ENCODE measurements around the gene TACC3.
A peak's percentile ranks its signal among the peaks of the same experiment; 100 is the strongest.

TACC3 gene

GRCh38 chr4:1725521-1725920 is 4.2 kb downstream of the TACC3 start:
- no peak for ATAC-seq

DNA sequence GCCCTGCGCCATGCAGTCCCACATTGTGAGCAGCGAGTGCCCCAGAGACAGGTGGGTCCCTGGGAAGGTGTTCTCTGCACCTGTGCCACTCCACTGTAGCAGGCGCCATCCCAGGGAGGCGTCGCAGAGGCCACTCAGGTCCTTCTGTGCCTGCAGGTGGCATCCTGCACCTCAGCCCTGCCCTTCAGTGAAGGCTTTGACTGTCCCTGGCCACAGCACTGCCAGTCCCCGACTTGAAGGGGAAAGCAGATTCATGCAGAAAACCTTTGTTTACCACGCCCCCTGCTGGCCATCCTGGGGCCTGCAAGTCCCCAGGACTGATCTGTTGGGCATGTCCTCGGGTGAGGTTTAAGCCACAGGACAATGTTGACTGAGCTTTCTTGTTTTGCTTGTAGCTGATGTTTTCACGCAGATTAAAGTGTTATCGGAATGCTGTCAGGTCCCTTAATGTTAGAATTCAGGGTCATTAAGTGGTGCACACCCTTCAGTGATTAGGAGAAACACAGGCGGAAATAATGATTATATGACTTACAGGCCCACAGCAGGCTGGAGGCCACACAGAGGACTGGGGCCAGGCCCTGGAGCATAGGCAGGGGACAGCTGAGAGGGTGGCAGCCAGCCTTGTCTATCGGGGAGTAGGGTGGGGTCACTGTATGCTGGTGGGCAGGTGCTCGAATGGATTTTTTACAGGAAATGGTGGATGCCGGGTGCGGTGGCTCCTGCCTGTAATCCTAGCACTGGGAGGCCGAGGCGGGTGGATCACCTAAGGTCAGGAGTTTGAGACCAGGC is 5.0 kb downstream of the TACC3 start:
- ATAC-seq: peak; percentile 29 to 34

- no peak for ATAC-seq
Measured at GRCh38 chr4:1727117-1728031, 6.1 kb downstream of the TACC3 start.

DNA sequence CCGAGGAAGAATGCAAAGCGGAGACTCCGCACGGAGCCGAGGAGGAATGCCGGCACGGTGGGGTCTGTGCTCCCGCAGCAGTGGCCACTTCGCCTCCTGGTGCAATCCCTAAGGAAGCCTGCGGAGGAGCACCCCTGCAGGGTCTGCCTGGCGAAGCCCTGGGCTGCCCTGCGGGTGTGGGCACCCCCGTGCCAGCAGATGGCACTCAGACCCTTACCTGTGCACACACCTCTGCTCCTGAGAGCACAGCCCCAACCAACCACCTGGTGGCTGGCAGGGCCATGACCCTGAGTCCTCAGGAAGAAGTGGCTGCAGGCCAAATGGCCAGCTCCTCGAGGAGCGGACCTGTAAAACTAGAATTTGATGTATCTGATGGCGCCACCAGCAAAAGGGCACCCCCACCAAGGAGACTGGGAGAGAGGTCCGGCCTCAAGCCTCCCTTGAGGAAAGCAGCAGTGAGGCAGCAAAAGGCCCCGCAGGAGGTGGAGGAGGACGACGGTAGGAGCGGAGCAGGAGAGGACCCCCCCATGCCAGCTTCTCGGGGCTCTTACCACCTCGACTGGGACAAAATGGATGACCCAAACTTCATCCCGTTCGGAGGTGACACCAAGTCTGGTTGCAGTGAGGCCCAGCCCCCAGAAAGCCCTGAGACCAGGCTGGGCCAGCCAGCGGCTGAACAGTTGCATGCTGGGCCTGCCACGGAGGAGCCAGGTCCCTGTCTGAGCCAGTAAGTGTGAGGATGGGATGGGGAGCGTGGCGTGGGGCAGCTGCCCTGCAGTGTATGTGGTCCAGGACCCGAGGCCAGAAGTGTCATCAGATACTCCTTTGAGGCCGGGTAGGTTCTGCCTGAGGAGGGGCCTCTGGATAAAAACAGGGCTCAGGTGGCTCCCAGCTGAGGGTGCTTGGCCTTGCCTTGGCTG is 7.0 kb downstream of the TACC3 start:
- no peak for ATAC-seq

DNA sequence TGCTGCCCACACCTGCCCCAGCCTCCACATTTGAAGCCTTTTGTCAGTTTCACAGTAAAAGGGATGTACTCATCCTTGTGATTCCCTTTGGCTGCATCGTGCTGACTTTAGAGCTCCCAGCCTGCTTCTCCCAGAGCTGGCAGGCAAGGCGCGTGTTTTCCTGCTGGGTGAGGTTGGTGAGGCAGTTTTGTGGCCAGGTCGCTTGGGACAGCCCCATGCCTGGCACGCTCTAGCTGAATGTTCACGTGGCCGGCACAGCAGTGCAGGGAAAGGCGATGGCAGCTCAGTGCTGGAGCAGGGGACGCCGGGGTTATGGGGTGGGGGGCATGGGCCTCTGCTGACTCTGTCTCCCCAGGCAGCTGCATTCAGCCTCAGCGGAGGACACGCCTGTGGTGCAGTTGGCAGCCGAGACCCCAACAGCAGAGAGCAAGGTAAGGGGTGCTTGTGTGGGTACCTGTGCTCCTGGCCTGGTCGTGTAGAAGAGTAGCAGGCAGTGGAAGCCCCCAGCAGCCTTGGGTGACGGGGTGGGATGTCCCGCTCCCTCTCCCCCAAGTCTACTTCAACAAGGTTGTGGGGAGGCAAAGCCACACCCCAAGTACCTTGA is 9.3 kb downstream of the TACC3 start:
- no peak for ATAC-seq

GRCh38 chr4:1731180-1731579 is 9.9 kb downstream of the TACC3 start:
- ATAC-seq: peak; percentile 69 to 80

- no peak for ATAC-seq
Measured at GRCh38 chr4:1732911-1733310, 11.6 kb downstream of the TACC3 start.

GRCh38 chr4:1735215-1735614 is 13.9 kb downstream of the TACC3 start:
- ATAC-seq: no peak

- no peak for ATAC-seq
Measured at GRCh38 chr4:1736812-1737211, 15.5 kb downstream of the TACC3 start.

- ATAC-seq: no peak
Measured at GRCh38 chr4:1737666-1738065, 16.3 kb downstream of the TACC3 start.

GRCh38 chr4:1738410-1738809 is 17.1 kb downstream of the TACC3 start:
- ATAC-seq: no peak

- no peak for ATAC-seq
Measured at GRCh38 chr4:1739358-1739757, 18.0 kb downstream of the TACC3 start.

- no peak for ATAC-seq
Measured at GRCh38 chr4:1740021-1740545, 18.8 kb downstream of the TACC3 start.

DNA sequence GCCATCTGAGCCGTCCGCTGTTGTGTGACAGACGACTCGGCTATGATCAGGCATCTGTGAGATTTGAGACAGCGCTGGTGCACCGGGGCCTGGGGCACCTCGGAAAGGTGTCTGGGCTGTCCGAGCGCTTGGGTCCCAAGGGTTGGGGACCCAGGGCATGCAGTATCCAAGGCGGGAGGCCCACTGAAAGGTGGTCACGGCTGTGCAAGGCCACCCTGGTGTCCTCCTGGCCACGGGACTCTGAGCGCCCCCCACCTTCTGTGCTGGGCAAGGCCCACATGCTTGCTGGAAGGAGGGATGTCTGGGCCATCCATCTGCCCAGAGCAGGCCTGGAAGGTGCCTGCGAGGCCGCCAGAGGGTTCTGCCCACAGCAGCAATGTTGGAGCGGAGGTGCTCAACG is 19.9 kb downstream of the TACC3 start:
- no peak for ATAC-seq

- no peak for ATAC-seq
Measured at GRCh38 chr4:1743551-1743950, 22.2 kb downstream of the TACC3 start.

GRCh38 chr4:1743975-1744374 is 22.7 kb downstream of the TACC3 start:
- no peak for ATAC-seq

DNA sequence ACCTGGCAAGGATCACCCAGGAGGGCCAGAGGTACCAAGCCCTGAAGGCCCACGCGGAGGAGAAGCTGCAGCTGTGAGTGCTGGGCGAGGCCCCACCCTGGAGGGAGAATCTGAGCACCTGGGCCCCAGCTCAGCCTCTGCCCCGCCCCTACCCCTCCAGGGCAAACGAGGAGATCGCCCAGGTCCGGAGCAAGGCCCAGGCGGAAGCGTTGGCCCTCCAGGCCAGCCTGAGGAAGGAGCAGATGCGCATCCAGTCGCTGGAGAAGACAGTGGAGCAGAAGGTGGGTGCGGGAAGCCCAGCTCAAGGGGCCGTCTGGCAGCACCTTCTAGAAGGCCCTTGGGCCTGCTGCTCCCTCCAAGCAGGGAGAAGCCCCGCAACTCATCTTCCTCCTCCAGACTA is 23.2 kb downstream of the TACC3 start:
- no peak for ATAC-seq

GRCh38 chr4:1745165-1745564 is 23.8 kb downstream of the TACC3 start:
- ATAC-seq: no peak

DNA sequence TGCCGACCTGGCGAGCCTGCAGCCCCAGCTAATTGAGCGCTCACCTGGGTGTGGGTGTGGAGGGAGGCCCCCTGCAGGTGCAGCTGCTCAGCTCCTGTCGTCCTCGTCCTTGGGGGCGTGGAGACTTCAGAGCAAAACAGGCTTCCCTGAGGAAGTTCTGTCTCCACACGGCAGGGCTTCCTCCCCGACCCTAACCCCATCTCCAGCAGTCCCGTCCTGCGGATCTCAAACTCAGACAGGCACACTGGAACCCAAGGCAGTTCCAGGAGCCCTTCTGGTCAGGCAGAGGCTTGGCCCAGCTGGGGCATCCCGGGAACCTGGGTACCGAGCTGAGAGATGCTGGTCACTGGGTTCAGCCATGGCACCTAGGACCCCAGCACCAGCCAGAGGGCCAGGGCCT is 24.4 kb downstream of the TACC3 start:
- ATAC-seq: no peak

DNA sequence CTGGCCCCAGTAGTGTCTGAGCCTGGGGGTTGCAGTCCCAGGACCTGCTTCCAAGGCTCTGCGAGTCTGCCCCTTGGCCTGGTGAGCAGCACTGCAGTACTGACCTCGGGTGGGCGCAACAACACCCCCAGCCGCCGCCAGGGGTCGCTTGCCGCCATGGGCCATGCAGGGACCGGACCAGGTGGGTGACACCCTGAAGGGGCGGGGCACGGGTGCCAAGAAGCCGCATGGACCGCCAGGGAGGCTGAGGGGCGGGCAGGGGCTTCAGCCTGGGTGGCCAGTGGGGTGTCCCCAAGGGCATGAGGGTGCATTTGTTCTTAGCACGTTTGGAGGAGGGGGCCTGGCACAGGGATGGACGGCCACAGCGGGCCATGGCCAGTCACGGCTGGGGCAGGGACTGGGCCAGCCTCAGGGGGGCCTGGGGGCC is 25.0 kb downstream of the TACC3 start:
- peak; percentile 74 to 83 for ATAC-seq

DNA sequence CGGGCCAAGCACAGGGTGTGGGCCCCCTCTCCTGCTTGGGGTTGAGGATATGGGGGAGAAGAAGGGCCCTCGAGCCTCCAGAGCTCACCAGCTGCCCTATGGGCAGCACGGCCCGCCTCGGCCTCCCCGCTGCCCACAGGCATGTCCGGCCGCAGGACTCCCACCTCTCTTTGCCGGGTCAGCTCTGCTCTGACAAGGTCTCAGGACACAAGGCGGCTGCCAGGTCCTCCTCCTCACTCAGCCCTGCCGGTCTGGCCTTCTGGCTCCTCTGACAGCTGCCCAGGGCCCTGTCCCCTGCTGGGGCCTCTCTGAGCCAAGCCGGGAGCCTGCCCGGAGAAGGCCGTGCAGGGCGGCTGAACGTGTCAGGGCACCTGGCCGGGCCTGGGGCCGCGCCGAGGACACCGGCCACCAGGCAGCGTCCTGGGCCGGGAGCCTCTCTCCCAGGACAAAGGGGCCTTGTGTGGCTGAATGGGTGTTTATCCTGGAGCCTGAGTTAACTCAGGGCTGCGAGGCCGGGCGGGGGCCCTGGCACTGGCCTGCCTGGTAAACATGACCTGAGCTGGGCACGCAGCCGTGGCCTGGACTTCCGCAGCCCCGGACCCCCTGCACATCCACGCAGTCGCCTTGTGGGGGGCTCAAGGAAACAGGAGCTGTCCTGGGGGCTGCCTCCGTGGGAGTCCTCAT is 25.7 kb downstream of the TACC3 start:
- no peak for ATAC-seq

DNA sequence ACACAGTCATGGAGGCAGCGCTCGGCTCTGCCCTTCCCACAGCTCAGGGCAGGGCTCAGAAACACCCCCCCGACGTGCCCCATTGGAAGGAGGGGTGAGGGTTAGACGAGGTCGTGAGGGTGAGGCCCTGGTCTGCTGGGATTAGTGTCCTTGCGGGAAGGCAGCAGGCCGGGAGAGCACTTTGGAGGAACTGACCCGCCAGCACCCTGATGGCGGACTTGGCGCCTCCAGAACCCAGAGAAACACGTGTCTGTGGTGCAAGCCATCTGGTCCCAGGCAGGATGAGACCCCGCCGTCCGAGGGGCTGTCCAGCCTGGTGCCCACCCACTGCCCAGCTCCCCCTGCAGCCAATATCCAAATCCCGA is 26.3 kb downstream of the TACC3 start:
- ATAC-seq: no peak

Measured in activated CD4-positive, CD25-positive, alpha-beta regulatory T cell treated with anti-CD3 and anti-CD28 coated beads, Interleukin-2, amount 50 U/mL, for 24 hours (primary cell).